Right lobe of liver (tissue), 4 donors: Measurements from ENCODE around the gene ODAD2.

Experiments used
- CTCF ChIP-seq, 4 donors: fragments of 200-600 bp in 3 of 4; fragments of 450-650 bp in 1 of 4; IDR thresholded peaks; one replicate each; pipeline versions ENCODE4 v1.5.1 to v1.8.0; 2016 to 2022; ENCODE audit warnings: antibody characterized with exemption in 4 of 4, mild to moderate bottlenecking in 2 of 4
- POLR2A ChIP-seq: fragments of 450-650 bp; IDR thresholded peaks from one replicate; pipeline ENCODE4 v1.6.1; 2017; ENCODE audit warnings: antibody characterized with exemption, mild to moderate bottlenecking
- donor health status: DM: no; HTN: no; CAD: no.
- donor health status: DM: no; HTN: no; CAD: no.
- donor health status: DM: no; HTN: yes; CAD: no.

- no peak for TF ChIP-seq CTCF (IDR thresholded peaks at IDR 0.05)
- no peak for TF ChIP-seq POLR2A
Measured at GRCh38 chr10:27889518-27889917, 109.4 kb downstream of the ODAD2 start.
